NT2/D1 (cell line): ENCODE results near the gene PTPN22.

Experiments
- DNase-seq: peaks from one replicate; pipeline ENCODE4 v3.0.0-alpha.2; 2011; ENCODE audit warnings: low read depth, low spot score
- H3K27me3 ChIP-seq: 2 replicates; pipeline ENCODE4 v1.6.0; 2011; ENCODE audit warnings: mild to moderate bottlenecking; ENCODE audit not compliant: insufficient read length, insufficient read depth
- H3K36me3 ChIP-seq: 2 replicates; pipeline ENCODE4 v1.6.1; 2011; ENCODE audit warnings: mild to moderate bottlenecking, low read length, mixed read lengths; ENCODE audit not compliant: insufficient read depth, insufficient read length
- H3K4me1 ChIP-seq: 2 replicates; pipeline ENCODE4 v1.5.1; 2011; ENCODE audit not compliant: insufficient read depth, insufficient read length
- H3K4me3 ChIP-seq: 2 replicates; pipeline ENCODE4 v1.5.1; 2011; ENCODE audit warnings: low read depth; ENCODE audit not compliant: insufficient read length
- H3K9ac ChIP-seq: 2 replicates; pipeline ENCODE4 v1.6.0; 2011; ENCODE audit warnings: low read depth; ENCODE audit not compliant: insufficient read length
- H3K9me3 ChIP-seq: 2 replicates; pipeline ENCODE4 v1.5.1; 2011; ENCODE audit warnings: mild to moderate bottlenecking, low read length; ENCODE audit not compliant: insufficient read depth
- SUZ12 ChIP-seq: IDR thresholded peaks from 2 replicates; pipeline ENCODE4 v1.6.1; 2011; ENCODE audit not compliant: insufficient read length, insufficient read depth; ENCODE audit errors: extremely low read depth
- YY1 ChIP-seq: IDR thresholded peaks from 2 replicates; pipeline ENCODE4 v1.6.1; 2011; ENCODE audit not compliant: insufficient read length, insufficient read depth
- ZNF274 ChIP-seq: IDR thresholded peaks from 2 replicates; pipeline ENCODE4 v1.6.1; 2011; ENCODE audit warnings: mild to moderate bottlenecking, low read depth, low read length

Gene PTPN22

DNA sequence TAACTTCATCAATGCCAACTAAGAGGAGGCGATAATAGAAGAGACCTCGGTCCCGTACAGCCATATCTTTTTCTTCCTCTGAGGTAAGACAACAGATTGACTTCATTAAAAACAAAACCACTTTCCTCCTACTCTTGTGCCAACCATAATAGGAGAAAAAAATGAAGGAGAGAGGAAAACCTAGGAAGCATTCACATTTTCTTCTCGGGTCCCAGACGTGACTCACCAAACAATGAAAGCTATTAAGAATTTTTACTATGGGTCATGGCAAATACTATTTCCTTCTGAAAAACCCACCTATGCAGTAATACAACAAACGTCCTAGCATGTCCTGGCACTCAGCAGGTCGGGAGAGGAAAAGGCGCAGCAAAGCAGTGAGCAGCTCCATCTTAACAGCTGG, 24.4 kb upstream of the PTPN22 start:
- Histone ChIP-seq H3K27me3 (no peaks in the 10 kb centered on the region), H3K4me3 (no peak overlapping the region), H3K4me1 (no peaks in the 10 kb centered on the region), H3K36me3 (peaks cover 67% of the 10 kb centered on the region), H3K9ac (no peak overlapping the region), H3K9me3 (no peaks in the 10 kb centered on the region)
- DNase-seq = no peak
- no peak for TF ChIP-seq YY1
- no peak for TF ChIP-seq SUZ12
- TF ChIP-seq ZNF274 = no peak

DNA sequence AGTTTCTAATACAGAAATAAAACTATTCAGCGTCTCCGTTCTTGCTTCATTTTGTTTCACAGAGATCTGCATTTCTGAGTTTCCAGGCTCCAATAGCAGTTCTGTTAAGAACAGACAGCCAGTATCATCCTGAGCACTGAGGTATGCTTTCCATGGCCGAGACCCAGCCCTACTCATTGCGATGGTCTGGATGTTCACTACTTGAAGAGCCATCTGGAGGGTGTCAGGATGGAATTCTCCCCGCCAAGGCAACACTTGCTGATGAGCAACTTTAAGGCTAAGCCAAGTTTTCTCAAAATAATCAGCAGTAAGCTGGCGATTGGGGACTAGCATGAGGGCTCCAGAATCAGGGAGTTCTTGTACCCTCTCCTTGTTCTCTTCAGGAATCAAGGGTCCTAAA, 23.6 kb upstream of the PTPN22 start:
- DNase-seq = no peak
- no peak overlapping the region for H3K4me3 ChIP-seq
- H3K9me3 ChIP-seq = no peaks in the 10 kb centered on the region
- no peaks in the 10 kb centered on the region for H3K4me1 ChIP-seq
- no peak overlapping the region for H3K9ac ChIP-seq
- H3K36me3 ChIP-seq = peaks cover 59% of the 10 kb centered on the region
- no peak for TF ChIP-seq YY1
- TF ChIP-seq ZNF274 = no peak
- TF ChIP-seq SUZ12 = no peak
- H3K27me3 ChIP-seq = no peaks in the 10 kb centered on the region

DNA sequence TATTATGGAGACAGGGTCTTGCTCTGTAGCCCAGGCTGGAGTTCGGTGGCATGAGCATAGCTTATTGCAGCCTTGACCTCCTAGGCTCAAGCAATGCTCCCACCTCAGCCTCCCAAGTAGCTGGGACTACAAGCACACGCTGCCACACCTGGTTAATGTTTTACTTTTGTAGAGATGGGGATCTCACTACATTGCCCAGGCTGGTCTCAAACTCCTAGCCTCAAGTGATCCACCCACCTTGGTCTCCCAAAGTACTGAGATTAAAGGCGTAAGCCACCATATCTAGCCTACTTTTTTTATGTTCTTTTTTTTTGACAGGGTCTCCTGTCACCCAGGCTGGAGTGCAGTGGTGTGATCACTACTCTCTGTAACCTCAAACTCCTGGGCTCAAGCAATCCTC, 21.8 kb upstream of the PTPN22 start:
- H3K4me3 ChIP-seq = no peak overlapping the region
- no peaks in the 10 kb centered on the region for H3K27me3 ChIP-seq
- DNase-seq = no peak
- H3K36me3 ChIP-seq = peaks cover 41% of the 10 kb centered on the region
- H3K9ac ChIP-seq = no peak overlapping the region
- TF ChIP-seq ZNF274 = no peak
- no peak for TF ChIP-seq SUZ12
- TF ChIP-seq YY1 = no peak
- no peaks in the 10 kb centered on the region for H3K9me3 ChIP-seq
- H3K4me1 ChIP-seq = no peaks in the 10 kb centered on the region

DNA sequence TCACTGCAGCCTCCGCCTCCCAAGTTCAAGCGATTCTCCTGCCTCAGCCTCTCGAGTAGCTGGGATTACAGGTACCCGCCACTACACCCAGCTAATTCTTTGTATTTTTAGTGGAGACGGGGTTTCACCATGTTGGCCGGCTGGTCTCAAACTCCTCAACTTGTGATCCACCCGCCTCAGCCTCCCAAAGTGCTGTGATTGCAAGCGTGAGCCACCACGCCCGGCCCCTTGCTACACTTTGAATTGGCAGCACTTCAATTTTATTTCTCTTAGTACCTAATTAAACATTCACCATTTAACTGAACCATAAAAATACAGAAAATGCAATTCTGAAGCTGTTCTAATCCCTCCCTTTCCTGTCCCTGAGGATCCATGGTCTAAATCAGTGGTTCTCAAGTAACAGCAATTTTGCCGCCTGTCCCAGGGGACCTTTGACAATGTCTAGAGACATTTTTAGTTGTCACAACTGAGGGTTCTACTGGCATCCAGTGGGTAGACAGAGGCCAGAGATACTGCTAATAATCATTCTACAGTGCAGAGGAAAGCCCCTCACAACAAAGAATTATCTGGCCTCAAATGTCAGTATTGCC, 20.2 kb upstream of the PTPN22 start:
- no peak overlapping the region for H3K9ac ChIP-seq
- no peaks in the 10 kb centered on the region for H3K4me1 ChIP-seq
- H3K36me3 ChIP-seq = peaks cover 27% of the 10 kb centered on the region
- no peaks in the 10 kb centered on the region for H3K9me3 ChIP-seq
- DNase-seq = no peak
- H3K4me3 ChIP-seq = no peak overlapping the region
- no peaks in the 10 kb centered on the region for H3K27me3 ChIP-seq
- TF ChIP-seq ZNF274 (no peak), SUZ12 (no peak), YY1 (no peak)

DNA sequence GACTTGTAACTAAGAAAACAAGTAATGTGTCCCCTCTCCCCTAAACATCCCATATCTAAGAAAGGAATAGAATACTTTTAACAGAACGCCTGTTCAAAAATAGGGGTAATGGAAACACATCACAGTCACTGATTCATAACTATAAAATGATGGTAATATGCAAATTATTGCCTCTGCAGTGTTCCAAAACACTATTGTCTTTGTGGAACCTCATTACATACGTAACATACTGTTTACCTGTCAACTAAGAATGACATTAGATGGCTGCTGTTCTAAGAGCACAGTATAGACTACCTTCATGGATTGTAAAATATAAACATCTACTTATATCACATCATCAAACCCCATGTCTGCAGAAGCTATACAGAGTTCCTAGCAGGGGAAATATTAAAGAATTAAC, 19.3 kb upstream of the PTPN22 start:
- peaks cover 19% of the 10 kb centered on the region for H3K36me3 ChIP-seq
- no peaks in the 10 kb centered on the region for H3K27me3 ChIP-seq
- no peaks in the 10 kb centered on the region for H3K4me1 ChIP-seq
- H3K9ac ChIP-seq = no peak overlapping the region
- TF ChIP-seq SUZ12 = no peak
- TF ChIP-seq ZNF274 = no peak
- no peak for TF ChIP-seq YY1
- no peak overlapping the region for H3K4me3 ChIP-seq
- DNase-seq = no peak
- H3K9me3 ChIP-seq = no peaks in the 10 kb centered on the region

DNA sequence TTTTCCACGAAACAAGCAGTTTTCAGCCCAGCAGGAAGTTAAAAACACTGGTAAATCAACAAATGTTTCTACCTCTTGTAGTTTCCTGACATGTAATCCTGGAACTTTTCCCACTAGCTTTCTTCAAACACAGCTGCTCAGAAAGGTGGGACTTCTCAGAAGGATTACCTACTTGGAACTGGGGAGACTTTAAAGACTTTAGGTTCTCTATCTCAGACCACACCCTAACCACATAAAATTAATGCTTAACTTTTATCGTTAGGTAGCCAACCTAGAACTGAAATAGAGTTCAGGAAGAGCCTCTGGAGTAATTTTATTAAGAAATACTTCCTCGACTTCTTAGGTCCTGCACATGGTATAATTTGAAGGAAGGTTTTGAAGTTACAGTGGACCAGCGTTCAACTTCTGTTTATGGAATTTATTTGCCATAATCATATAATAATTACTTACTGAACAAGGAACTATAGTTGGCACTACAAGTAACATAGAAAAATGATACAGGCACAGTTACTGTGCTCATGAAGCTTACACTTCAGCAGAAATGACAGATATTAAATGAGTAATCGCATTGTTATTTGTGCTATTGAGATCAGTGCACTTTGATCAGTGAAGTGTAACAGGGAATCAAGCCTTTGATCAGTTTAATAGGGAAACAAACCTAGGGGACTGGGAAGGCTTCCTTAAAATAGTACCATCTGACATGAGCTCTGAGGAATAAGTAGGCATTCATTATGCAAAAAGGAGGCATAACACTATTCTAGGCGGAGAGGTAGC, 16.1 kb upstream of the PTPN22 start, which contains the start of gene BCL2L15:
Gene BCL2L15 (minus strand): TSS at position 180 of the 774 bp plus-strand sequence. CDS start 206 bp downstream, outside the sequence.
- no peaks in the 10 kb centered on the region for H3K27me3 ChIP-seq
- no peak within 1 kb of the TSS for H3K9ac ChIP-seq
- H3K36me3 ChIP-seq = no peaks in the 10 kb centered on the region
- no peak for TF ChIP-seq ZNF274
- no peak for TF ChIP-seq SUZ12
- TF ChIP-seq YY1 = no peak
- no peak within 1 kb of the TSS for H3K4me3 ChIP-seq
- H3K4me1 ChIP-seq = no peaks in the 10 kb centered on the region
- no peak for DNase-seq
- no peaks in the 10 kb centered on the region for H3K9me3 ChIP-seq
